Osteocyte (in vitro differentiated cells): ENCODE results near the gene ADAMTS20. TPM values are rescaled to one million over a fixed set of nuclear protein-coding genes. Genes with fewer than 3 reads are reported as not detected.

Experiments
- DNase-seq: peaks from one replicate; pipeline ENCODE4 v3.0.0; 2021; ENCODE audit warnings: mixed read lengths; ENCODE audit not compliant: unreplicated experiment; ENCODE audit errors: extremely low spot score
- H3K27ac Mint-ChIP-seq: one replicate; pipeline ENCODE4 v1.8.0; 2021; ENCODE audit warnings: mild to moderate bottlenecking, mixed read lengths; ENCODE audit not compliant: unreplicated experiment
- H3K27me3 Mint-ChIP-seq: one replicate; pipeline ENCODE4 v1.8.0; 2021; ENCODE audit warnings: mixed read lengths; ENCODE audit not compliant: unreplicated experiment
- H3K36me3 Mint-ChIP-seq: one replicate; pipeline ENCODE4 v1.8.0; 2021; ENCODE audit warnings: mixed read lengths; ENCODE audit not compliant: unreplicated experiment
- H3K4me1 Mint-ChIP-seq: one replicate; pipeline ENCODE4 v1.8.0; 2021; ENCODE audit warnings: mixed read lengths; ENCODE audit not compliant: unreplicated experiment
- H3K4me3 Mint-ChIP-seq: one replicate; pipeline ENCODE4 v1.8.0; 2021; ENCODE audit warnings: mild to moderate bottlenecking, moderate library complexity, mixed read lengths; ENCODE audit not compliant: unreplicated experiment
- H3K9me3 Mint-ChIP-seq: one replicate; pipeline ENCODE4 v1.8.0; 2021; ENCODE audit warnings: mixed read lengths; ENCODE audit not compliant: unreplicated experiment
- CTCF ChIP-seq: fragments of 200-600 bp; sonication (generic); IDR thresholded peaks from 2 replicates; pipeline ENCODE4 v1.5.0; 2021; ENCODE audit warnings: antibody characterized with exemption, mild to moderate bottlenecking, moderate library complexity
- total RNA-seq: library from RNA; stranded (reverse); gene quantifications from 2 replicates; pipeline ENCODE4 v1.2.1, GENCODE V29; 2021

The ADAMTS20 gene
- total RNA-seq, 1 donor from 2014 or later, result not detected

- Mint-ChIP-seq H3K27ac (no peak overlapping the region), H3K9me3 (peaks cover 4% of the 10 kb centered on the region), H3K36me3 (no peaks in the 10 kb centered on the region), H3K4me1 (peaks cover 6% of the 10 kb centered on the region), H3K27me3 (no peaks in the 10 kb centered on the region), H3K4me3 (no peak overlapping the region)
- TF ChIP-seq CTCF, result no peak
- no peak for DNase-seq
Observed at GRCh38 chr12:43306066-43306465, 245.9 kb downstream of the ADAMTS20 start.

GRCh38 chr12:43305065-43305464, 246.9 kb downstream of the ADAMTS20 start:
- no peak overlapping the region for H3K4me3 Mint-ChIP-seq

More at GRCh38 chr12:43305065-43305464, 246.9 kb downstream of the ADAMTS20 start:
- Mint-ChIP-seq H3K27ac (no peak overlapping the region), H3K36me3 (no peaks in the 10 kb centered on the region), H3K9me3 (peaks cover 4% of the 10 kb centered on the region), H3K27me3 (no peaks in the 10 kb centered on the region), H3K4me1 (no peaks in the 10 kb centered on the region)
- no peak for TF ChIP-seq CTCF
- no peak for DNase-seq

Other genes starting within 250 kb of the ADAMTS20 start
- 5.5 and 7.6 TPM in 2 replicates for gene PUS7L, start 206.6 kb upstream of the ADAMTS20 start, total RNA-seq
- 9.6 and 10.0 TPM in 2 replicates for gene IRAK4, start 206.7 kb upstream of the ADAMTS20 start, total RNA-seq